Thyroid gland (tissue), 4 donors: Measurements from ENCODE around the gene CTNNA2. TPM values are rescaled to one million over a fixed set of nuclear protein-coding genes. Genes with fewer than 3 reads are reported as not detected.

Experiments used
- DNase-seq, 2 donors: peaks; one replicate each; pipeline ENCODE4 v3.0.0-alpha.2; 2019
- H3K27ac ChIP-seq, 3 donors: fragments of 200-600 bp; sonication (generic); 1 replicate in 2 of 3; 2 replicates in 1 of 3; pipeline ENCODE4 v1.5.1; 2016 to 2019; ENCODE audit warnings: mild to moderate bottlenecking in 1 of 3, moderate library complexity in 1 of 3
- H3K27me3 ChIP-seq: fragments of 200-600 bp; sonication (generic); one replicate; pipeline ENCODE4 v1.5.1; 2019
- H3K36me3 ChIP-seq, 2 donors: fragments of 200-600 bp; sonication (generic); one replicate each; pipeline ENCODE4 v1.5.1; 2016 to 2019
- H3K4me1 ChIP-seq, 2 donors: fragments of 200-600 bp; sonication (generic); one replicate each; pipeline ENCODE4 v1.5.1; 2017 to 2019
- H3K4me3 ChIP-seq, 3 donors: fragments of 200-600 bp; sonication (generic); replicated peaks in 1 of 3; 1 replicate in 2 of 3; 2 replicates in 1 of 3; pipeline ENCODE4 v1.5.1; 2016; ENCODE audit warnings: mild to moderate bottlenecking in 1 of 3
- H3K9me3 ChIP-seq: fragments of 200-600 bp; sonication (generic); one replicate; pipeline ENCODE4 v1.5.1; 2017
- POLR2A ChIP-seq, 2 donors: fragments of 450-650 bp; IDR thresholded peaks; one replicate each; pipeline ENCODE4 v1.6.1; 2017; ENCODE audit warnings: antibody characterized with exemption in 2 of 2, mild to moderate bottlenecking in 2 of 2, moderate library complexity in 1 of 2
- WGBS, 2 donors: methylation state at CpG; one replicate each; pipeline ENCODE4 v1.1.5; 2017; 5-methylcytosine and 5-hydroxymethylcytosine counted together
- intact Hi-C: fragments of 100-400 bp; cut with DNase I; formaldehyde crosslinking; loops from one replicate; pipeline ENCODE4 v1.15.1; 2023
- total RNA-seq, 4 donors: library from RNA; depleted of rRNA; stranded (reverse); fragments of >200 nt; gene quantifications; one replicate each; pipeline ENCODE4 v1.2.3, GENCODE V29; 2016
- TF ChIP-seq, protein P1 (sequence below), 6 experiments: fragments of 200-600 bp in 3 of 6; fragments of 450-650 bp in 3 of 6; sonication (generic) in 3 of 6; IDR thresholded peaks; one replicate each; pipeline ENCODE4 v1.5.1; 2016 to 2019; ENCODE audit warnings: antibody characterized with exemption in 6 of 6, mild to moderate bottlenecking in 2 of 6, inconsistent platforms in 1 of 6, moderate library complexity in 1 of 6

The CTNNA2 gene
- total RNA-seq, 4 donors from 2014 or later, result 0.13 to 0.44 (median 0.22) TPM; not detected in 1

DNA sequence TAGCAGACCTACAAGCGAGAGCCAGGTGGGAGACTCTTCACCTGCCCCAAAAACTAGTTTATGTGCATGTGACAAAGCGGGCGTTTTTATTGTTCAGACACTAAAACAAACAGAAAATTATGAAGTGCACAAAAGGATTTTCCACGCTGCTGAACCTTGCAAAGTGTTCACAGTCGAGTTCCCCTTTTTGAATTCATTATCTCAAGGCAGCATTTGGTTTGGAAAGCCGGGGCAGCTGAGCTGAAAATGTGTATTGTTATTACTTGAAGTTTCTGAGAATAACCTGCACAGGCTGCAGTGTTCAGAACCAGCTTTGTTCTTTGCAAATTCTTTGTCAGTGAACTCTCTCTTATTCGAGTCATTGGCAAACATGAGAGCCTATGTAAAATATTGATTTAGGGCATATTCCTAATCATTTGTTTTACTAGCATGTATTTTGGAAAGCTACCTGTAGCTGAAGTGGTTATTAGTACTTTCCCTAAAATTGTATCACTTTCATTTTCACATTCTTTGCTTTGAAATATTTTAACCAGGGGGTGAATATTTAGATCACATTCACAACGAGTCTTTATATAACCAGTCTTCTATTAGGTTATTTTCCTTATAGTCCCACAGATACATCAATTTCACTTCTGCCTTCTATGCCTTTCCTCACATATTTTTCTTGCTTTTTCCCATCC lies 732.2 kb downstream of the CTNNA2 start:
- H3K4me1 ChIP-seq, result peaks cover 22 to 35% of the 10 kb centered on the region in 2 donors
- intact Hi-C loops, result no loop called here
- peak overlapping the region; percentile 11 to 62 (median 43) for H3K27ac ChIP-seq
- no peaks in the 10 kb centered on the region for H3K9me3 ChIP-seq
- WGBS, 2 donors, result 41 to 44% methylated on average over 8 of the region's 8 CpGs
- H3K36me3 ChIP-seq, result no peaks in the 10 kb centered on the region
- no peaks in the 10 kb centered on the region for H3K27me3 ChIP-seq
- peak; percentile 15 to 51 for DNase-seq
- H3K4me3 ChIP-seq, result no peak overlapping the region
- TF ChIP-seq, protein P1, sequence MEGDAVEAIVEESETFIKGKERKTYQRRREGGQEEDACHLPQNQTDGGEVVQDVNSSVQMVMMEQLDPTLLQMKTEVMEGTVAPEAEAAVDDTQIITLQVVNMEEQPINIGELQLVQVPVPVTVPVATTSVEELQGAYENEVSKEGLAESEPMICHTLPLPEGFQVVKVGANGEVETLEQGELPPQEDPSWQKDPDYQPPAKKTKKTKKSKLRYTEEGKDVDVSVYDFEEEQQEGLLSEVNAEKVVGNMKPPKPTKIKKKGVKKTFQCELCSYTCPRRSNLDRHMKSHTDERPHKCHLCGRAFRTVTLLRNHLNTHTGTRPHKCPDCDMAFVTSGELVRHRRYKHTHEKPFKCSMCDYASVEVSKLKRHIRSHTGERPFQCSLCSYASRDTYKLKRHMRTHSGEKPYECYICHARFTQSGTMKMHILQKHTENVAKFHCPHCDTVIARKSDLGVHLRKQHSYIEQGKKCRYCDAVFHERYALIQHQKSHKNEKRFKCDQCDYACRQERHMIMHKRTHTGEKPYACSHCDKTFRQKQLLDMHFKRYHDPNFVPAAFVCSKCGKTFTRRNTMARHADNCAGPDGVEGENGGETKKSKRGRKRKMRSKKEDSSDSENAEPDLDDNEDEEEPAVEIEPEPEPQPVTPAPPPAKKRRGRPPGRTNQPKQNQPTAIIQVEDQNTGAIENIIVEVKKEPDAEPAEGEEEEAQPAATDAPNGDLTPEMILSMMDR (IDR thresholded peaks at IDR 0.05), result no peak
- no peak for TF ChIP-seq POLR2A (IDR thresholded peaks at IDR 0.05)

DNA sequence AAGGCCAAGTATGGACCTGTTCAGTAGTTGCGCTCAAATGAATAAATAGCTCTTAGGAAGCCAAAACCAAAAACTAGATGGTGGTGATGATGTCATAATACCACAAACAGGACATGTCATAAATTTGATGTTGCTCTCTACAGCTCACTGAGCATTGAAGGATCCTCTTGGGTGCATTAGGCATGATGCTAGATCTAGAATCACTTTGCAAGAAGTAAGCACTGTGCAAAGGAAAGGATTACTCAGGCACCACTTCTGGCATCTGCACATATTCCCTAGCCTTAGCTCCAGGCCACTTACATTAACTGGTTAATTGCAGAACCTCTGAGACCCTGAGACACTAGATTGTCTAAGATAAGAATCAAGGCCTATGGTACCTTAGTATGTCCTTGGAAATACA lies 733.7 kb downstream of the CTNNA2 start:
- no peak for DNase-seq
- Histone ChIP-seq H3K9me3 (no peaks in the 10 kb centered on the region), H3K36me3 (no peaks in the 10 kb centered on the region), H3K4me3 (no peak overlapping the region), H3K27ac (peak overlapping the region in 1 of 3 donors; percentile 62), H3K4me1 (peaks cover 22 to 35% of the 10 kb centered on the region in 2 donors), H3K27me3 (no peaks in the 10 kb centered on the region)
- WGBS, 2 donors, result 93 to 96% methylated on average over 1 of the region's 1 CpG
- intact Hi-C loops, result no loop called here
- TF ChIP-seq POLR2A (IDR thresholded peaks at IDR 0.05), result no peak
- TF ChIP-seq, protein P1 (IDR thresholded peaks at IDR 0.05), result no peak

DNA sequence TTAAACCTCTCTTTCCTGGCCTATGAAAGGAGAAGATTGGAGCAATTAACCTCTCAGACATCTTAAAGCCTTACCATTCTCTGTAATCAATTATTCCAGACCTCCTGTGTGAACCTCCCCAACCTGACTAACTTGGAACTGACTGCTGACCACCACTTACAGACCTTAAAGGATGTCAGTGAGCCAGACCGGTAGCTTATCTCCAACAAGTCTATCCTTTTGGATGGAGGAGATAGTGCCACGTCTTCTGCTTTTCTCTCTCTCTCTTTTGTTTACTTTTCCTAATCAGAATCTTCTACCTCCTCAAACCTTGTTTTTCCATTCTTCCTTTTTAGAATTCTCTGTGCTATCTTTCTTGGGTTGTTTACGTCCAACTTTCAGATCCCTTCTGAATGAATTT lies 734.5 kb downstream of the CTNNA2 start:
- peaks cover 21 to 32% of the 10 kb centered on the region in 2 donors for H3K4me1 ChIP-seq
- DNase-seq, result no peak
- no peaks in the 10 kb centered on the region for H3K9me3 ChIP-seq
- peak overlapping the region in 1 of 3 donors; percentile 23 for H3K27ac ChIP-seq
- no peak for TF ChIP-seq POLR2A (IDR thresholded peaks at IDR 0.05)
- TF ChIP-seq, protein P1 (IDR thresholded peaks at IDR 0.05), result no peak
- intact Hi-C loops, result no loop called here
- no peak overlapping the region for H3K4me3 ChIP-seq
- no peaks in the 10 kb centered on the region for H3K36me3 ChIP-seq
- H3K27me3 ChIP-seq, result no peaks in the 10 kb centered on the region
- 69 to 95% methylated on average over 3 of the region's 3 CpGs for WGBS, 2 donors

DNA sequence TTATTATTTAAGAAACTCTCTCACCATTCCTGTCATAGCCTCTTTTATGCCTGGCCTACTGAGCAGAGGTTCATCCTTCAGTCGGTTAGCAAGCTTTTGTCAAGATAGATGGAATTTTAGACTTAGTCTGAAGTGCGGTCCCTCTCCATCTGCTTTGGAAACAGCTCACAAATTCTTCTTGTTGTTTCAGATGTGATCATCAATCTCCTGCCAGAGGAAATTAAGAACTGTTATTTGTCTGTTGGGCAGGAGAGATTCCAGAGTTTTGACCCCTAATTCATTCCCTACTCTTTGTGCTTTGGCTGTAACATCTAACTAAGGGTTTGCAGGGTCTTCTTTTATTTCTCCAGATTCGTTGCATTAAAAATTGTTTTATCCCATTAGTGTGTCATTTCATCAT lies 735.3 kb downstream of the CTNNA2 start:
- intact Hi-C loops, result no loop called here
- TF ChIP-seq POLR2A (IDR thresholded peaks at IDR 0.05), result no peak
- TF ChIP-seq, protein P1 (IDR thresholded peaks at IDR 0.05), result no peak
- H3K27ac ChIP-seq, result no peak overlapping the region
- peaks cover 13 to 24% of the 10 kb centered on the region in 2 donors for H3K4me1 ChIP-seq
- DNase-seq, result no peak
- H3K27me3 ChIP-seq, result no peaks in the 10 kb centered on the region
- no peaks in the 10 kb centered on the region for H3K36me3 ChIP-seq
- 75 to 80% methylated on average over 3 of the region's 3 CpGs for WGBS, 2 donors
- H3K4me3 ChIP-seq, result no peak overlapping the region
- H3K9me3 ChIP-seq, result no peaks in the 10 kb centered on the region

DNA sequence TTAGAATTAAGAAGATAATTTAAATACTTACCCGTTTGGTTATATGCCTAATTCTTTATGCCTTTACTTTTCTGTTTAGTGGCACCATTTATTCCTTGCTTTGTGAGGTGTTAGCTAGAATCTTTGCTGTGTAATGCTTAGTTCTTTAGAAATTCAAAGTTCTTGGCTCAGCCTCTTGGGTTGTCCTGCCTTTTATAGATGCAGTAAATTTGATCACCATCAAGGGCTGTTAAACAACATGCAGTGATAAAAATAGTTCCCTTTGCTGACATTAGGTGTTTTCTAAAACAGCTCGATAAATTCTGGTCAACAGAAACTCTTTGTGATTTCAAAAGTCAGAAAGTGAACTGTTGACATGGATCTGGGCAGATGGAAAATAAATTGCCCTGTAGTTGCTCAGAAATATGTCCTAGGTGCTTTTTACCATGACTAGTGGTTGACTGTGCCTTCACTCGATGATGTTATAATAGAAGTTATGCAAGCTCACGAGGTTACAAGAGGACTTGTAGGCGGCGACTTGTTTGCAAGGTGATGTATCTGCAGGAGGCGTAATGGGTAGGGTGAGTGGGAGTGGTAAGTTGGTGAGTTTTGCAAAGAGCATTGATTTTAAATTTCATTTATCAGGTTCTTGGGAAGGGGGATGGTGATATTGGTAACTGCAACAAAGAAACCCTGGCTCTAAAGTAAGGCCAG lies 739.6 kb downstream of the CTNNA2 start:
- H3K27me3 ChIP-seq, result no peaks in the 10 kb centered on the region
- intact Hi-C loops, result no loop called here
- H3K9me3 ChIP-seq, result no peaks in the 10 kb centered on the region
- no peak overlapping the region for H3K4me3 ChIP-seq
- H3K27ac ChIP-seq, result no peak overlapping the region
- peaks cover 7 to 12% of the 10 kb centered on the region in 2 donors for H3K4me1 ChIP-seq
- H3K36me3 ChIP-seq, result no peaks in the 10 kb centered on the region
- no peak for TF ChIP-seq POLR2A (IDR thresholded peaks at IDR 0.05)
- no peak for DNase-seq
- WGBS, 2 donors, result 94 to 95% methylated on average over 7 of the region's 7 CpGs
